Measurements from ENCODE around the gene CCN5.

CCN5 gene

DNA sequence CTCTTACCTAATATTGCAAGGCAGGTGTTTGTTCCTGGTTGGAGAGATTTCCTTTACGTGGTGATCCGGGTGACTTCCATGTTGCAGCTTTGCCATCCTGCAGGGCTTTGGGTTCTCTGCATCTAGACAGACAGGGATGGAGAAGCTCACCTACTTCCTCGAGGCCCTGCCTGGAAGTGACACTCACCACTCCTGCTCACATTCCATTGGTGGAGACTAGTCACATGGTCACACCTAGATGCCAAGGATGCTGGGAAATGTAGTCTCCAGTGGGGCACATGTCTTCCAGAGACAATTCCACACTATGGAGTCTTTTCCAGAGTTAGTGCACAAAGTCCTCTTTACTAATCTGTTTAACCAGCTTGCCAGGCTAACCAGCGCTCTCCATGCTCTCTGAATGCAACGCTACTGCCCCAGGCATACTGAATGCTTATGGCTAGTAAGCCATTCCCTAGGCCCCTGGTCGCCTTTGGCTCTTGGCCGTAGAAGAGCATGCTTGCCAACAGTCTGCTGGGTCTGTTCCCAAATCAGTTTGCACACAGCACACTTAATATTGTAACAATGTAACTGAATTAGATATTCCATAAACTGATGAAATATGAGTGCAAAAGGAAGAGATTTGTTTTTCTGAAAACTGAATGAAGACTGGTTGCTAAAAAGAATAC, 23.8 kb downstream of the CCN5 start:
- DNase-seq, result peak in 1 of 2 experiments; percentile 33

GRCh38 chr20:44739942-44740341, 24.8 kb downstream of the CCN5 start:
- no peak for DNase-seq

DNA sequence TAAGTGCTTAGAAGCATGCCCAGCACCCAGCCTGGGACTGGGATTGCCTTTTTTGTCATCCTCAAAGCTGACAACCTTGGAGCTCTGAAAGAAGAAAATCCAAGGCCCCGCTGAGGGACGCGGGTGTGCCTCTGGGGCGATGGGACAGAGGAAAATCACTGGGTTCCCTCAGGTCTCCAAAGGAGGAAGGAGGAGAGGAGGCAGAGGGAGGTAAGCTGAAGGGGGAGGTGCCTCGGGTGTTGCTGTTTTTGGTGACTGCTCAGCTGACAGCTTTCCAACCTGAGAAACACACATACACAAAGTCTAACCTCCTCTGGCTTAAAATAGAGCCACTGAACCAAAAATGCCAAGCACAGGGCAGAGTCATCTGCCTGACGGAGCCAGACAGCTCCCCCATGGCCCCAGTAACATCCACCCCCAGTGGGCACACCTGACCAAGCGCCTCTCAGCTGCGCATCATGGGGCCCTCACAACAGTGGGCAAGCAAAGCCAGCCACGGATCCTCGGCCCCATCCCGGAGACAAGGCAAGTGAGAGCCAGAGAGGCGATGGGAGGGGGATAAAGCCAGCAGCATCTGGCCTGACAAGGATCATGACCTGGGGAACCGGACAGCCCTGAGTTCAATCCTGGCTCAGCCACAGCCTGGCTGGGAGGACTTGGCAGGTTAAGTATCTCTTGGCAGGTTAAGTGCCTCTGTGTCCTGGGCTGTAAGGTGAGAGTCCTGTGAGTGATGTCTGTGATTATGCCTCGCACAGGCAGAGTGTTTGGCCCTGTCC, 27.3 kb downstream of the CCN5 start:
- DNase-seq, result no peak

- no peak for DNase-seq
Measured at GRCh38 chr20:44743080-44743701, 28.0 kb downstream of the CCN5 start.

DNA sequence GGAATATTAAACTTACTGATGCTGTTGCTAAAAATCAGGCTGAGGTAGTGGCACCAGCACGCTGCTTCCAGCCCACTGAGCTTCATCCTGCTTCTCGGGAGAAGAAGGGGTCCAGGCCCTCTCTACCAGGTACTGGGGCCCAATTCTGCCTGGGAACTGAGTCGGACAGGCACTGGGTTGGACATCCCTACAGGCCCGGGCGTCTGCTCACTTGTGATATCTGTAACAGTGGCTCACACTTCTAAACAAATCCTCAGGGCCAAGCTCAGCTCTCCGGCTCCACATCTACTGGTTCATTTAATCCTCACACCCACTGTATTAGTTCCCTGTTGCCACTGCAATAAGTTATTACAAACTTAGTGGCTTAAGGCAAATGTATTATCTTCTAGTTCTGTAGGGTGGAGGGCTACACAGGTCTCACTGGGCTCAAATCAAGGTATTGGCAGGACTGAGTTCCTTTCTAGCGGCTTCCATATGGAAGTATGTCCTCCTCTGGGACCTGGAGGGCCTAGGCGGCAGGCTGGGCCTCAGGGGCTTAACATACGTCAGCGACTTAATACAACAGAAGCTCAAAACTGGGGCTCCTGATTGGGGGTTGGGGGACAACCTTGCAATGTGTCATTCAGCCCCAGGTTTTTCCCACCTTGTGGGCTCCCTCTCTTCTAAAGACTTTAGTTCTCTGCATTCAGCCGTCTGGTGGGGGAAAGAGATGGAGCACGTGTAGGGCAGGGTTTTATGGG, 28.9 kb downstream of the CCN5 start:
- DNase-seq, result no peak

DNA sequence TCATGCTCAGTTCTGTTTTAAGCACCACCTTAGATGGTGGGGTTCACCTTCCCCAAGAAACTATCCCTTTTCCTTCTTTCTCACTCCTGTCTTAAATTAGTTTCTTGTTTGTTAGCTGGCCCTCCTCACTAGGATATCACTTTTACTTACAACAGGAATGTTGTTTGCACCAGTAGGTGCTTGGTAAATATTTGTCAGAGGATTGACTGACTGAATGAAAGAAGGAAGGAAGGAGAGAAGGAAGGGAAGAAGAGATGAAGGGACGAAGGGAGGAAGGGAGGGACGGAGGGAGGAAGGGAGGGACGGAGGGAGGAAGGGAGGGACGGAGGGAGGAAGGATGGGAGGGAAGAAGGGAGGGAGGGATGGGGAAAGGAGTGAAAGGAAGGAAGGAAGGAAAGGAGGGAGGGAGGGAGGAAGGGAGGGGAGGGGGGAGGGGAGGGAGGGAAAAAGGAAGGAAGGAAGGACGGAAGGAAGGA, 30.0 kb downstream of the CCN5 start:
- no peak for DNase-seq

GRCh38 chr20:44745598-44746366, 30.6 kb downstream of the CCN5 start, which contains the start of gene KCNK15:
Gene KCNK15 (plus strand): TSS chr20:44745865. CDS start chr20:44745911, 46 bp downstream.
- peak; percentile 60 to 72 for DNase-seq

DNA sequence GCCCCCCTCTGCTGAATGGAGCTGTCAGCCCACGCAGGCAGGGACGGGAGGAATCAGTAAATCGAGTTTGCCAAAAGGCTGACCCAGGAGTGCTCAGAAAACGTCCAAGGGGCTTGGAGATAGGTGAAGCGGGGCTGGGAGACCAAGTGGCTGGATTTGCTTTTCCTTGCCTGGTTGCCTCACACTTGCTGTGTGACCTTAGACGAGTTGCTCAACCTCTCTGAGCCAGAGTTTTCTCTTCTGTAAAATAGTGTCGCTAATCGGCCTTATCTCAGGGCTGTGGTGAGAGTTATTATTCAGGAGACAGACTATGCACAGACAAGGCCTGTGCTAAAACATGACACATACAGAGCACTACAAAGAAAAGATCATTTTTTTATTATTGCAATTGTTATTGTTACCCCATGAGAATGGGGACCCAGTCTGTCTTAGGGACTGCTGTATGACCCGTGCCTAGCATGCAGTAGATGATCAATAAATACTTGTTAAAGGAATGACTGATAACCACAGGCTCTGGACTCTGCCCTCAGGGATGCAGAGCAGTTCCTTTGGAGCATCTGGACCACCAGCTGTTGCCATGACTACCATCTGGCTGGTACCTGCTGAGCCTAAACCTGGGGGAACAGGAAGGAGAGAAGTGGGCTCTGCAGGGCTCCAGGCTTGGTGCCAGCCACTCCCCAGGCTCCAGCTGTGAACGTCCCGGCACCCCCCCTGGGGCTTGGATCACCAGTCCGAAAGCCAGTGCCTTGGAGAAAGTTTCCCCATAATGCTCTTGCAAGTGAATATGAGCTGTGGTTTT, 31.4 kb downstream of the CCN5 start:
- no peak for DNase-seq

- DNase-seq, result peak; percentile 52 to 59
Measured at GRCh38 chr20:44747166-44748004, 32.2 kb downstream of the CCN5 start.

- DNase-seq, result no peak
Measured at GRCh38 chr20:44748005-44748370, 32.8 kb downstream of the CCN5 start.

GRCh38 chr20:44750081-44750805, 35.1 kb downstream of the CCN5 start:
- DNase-seq, result no peak

- no peak for DNase-seq
Measured at GRCh38 chr20:44752099-44752931, 37.1 kb downstream of the CCN5 start.

GRCh38 chr20:44754554-44754953, 39.4 kb downstream of the CCN5 start:
- no peak for DNase-seq

DNA sequence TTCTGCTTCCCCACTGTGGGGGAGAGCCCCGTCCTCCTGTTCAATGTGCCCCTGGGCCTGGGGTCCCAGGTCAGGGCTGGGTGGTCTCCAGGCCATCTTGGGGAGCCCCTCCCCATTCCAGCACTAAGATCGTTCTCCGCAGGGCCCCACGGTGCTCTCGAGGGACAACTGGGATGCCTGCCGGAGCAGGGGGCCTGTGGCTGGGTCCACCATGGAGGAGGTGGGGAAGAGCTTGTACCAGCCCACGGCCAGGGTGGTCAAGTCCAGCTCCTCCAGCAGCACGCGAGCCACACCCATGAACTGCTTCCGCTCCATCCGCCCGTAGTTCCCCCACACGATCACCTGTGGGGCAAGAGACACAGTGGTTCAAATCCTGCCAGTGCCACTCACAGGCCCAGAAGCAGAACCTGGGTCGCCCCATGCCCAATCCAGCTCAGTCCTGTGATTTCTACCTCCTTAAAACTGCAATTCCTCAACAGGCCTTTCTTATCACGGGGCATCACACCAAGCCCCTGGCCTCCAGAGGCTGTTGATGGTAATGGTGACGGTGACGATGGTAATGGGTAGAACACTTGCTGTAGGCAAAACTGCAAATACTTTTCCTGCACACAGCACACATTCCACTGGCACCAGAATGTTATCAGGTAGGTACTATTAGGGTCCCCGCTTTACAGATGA, 41.0 kb downstream of the CCN5 start:
- no peak for DNase-seq

DNA sequence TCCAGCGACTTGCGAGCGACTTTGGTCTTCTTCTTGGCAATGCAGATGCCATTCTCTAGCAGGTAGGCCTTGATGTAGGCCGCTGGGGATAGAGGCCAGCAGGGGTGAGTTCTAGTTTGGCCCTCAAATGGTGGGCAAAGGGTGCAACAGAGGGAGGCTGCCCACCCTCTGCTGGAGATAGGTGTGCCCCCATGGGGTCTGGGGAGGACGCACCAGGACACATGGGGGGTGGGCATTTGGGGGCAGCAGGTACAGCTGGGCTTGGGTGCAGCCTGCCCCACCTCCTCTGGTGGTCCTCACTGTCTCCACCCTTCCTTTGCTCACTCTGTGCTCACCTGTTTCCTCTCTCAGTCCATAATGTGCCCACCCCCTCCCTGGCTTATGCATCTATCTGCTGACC, 41.8 kb downstream of the CCN5 start:
- no peak for DNase-seq

DNA sequence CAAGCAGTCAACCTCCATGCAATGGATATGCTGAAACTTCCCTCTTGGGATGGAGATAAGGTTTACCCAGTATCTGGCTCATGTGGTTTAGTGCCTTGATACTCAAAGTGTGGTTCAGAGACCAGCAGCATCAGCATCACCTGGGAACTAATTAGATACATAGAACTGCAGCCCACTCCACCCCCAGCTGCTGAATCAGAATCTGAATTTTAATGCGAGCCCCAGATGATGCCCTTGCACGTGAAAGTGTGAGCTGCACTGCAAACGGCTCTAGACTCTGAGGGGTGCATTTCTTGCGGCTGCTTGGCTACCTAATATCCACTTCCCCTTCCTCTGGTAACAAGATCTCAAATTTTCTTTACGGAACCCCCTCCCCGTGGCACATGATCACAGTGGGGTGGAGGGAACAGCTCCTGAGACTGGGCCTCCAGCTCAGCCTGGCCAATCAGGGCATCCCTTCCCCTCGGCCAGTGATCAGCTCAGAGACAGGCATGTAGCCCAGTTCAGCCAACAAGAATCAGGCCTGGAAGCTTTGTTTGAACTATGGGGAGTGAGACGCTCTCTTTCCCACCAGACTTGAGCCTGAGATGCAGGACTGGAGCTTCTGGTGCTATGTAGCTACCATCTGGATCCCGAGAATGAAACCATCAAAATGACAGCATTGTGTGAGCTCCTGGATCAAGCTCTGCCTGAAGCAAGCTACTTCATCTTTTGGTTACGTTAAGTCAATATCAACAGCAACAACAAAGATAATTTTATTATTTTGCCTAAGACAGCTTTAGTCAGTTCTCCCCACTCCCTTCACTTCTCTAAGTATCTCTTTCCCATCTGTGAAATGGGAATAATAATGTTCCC, 43.3 kb downstream of the CCN5 start:
- DNase-seq, result no peak

- DNase-seq, result no peak
Measured at GRCh38 chr20:44759595-44759994, 44.4 kb downstream of the CCN5 start.
